H1 (cell line): ENCODE results near the gene BRD4. TPM values are rescaled to one million over a fixed set of nuclear protein-coding genes. Genes with fewer than 3 reads are reported as not detected.

Experiments used
- CTCF ChIA-PET: fragments of 300-600 bp; sonication (Branson Sonifier 250); formaldehyde crosslinking; loops from one replicate; lab custom pipeline; 2021; ENCODE audit not compliant: partially characterized antibody; lab: Charles Lee
- POLR2A ChIA-PET: fragments of 300-600 bp; sonication (Branson Sonifier 250); formaldehyde crosslinking; loops from one replicate; lab custom pipeline; 2021; ENCODE audit warnings: inconsistent platforms; ENCODE audit not compliant: partially characterized antibody; lab: Charles Lee
- DNase-seq, 2 experiments: peaks; one replicate each; pipeline versions ENCODE4 v3.0.0 to v3.0.0-alpha.2; 2010 to 2022; ENCODE audit warnings: low spot score in 2 of 2, low read depth in 1 of 2, mixed read lengths in 1 of 2
- FAIRE-seq: peaks from 2 replicates; lab custom pipeline; 2011; peaks lifted over from hg19 to GRCh38; lab: Jason Lieb, UNC
- H2AFZ ChIP-seq: 2 replicates; pipeline ENCODE4 v1.8.1; 2012; ENCODE audit warnings: low read length, inconsistent platforms
- H2AK5ac ChIP-seq: 2 replicates; pipeline ENCODE4 v1.6.1; 2013; ENCODE audit warnings: low read depth, low read length
- H2BK120ac ChIP-seq: replicated peaks from 2 replicates; pipeline ENCODE3; 2013; ENCODE audit warnings: low read depth, low read length, inconsistent platforms
- H2BK12ac ChIP-seq: 2 replicates; pipeline ENCODE4 v1.6.1; 2013; ENCODE audit warnings: low read depth, low read length
- H2BK15ac ChIP-seq: 2 replicates; pipeline ENCODE4 v1.6.1; 2013; ENCODE audit warnings: low read length
- H2BK20ac ChIP-seq: 2 replicates; pipeline ENCODE4 v1.6.1; 2013; ENCODE audit warnings: low read length
- H2BK5ac ChIP-seq: 2 replicates; pipeline ENCODE4 v1.6.1; 2013; ENCODE audit warnings: low read depth, low read length
- H3K14ac ChIP-seq: 2 replicates; pipeline ENCODE4 v1.6.1; 2013; ENCODE audit warnings: inconsistent platforms; ENCODE audit not compliant: insufficient read length
- H3K18ac ChIP-seq: 2 replicates; pipeline ENCODE4 v1.6.1; 2013; ENCODE audit warnings: low read length; ENCODE audit errors: extremely low read depth
- H3K23ac ChIP-seq: 2 replicates; pipeline ENCODE4 v1.6.1; 2013; ENCODE audit warnings: inconsistent platforms; ENCODE audit not compliant: insufficient read length
- H3K23me2 ChIP-seq: 2 replicates; pipeline ENCODE4 v1.6.1; 2013; ENCODE audit warnings: low read depth, low read length
- H3K27ac ChIP-seq: 2 replicates; pipeline ENCODE4 v1.6.1; 2011; ENCODE audit warnings: low read depth, low read length, inconsistent platforms
- H3K27me3 ChIP-seq, 4 experiments: replicated peaks in 1 of 4; 1 replicate in 1 of 4; 2 replicates in 3 of 4; pipeline versions ENCODE4 v1.6.1 to v1.8.1; 2011 to 2013; ENCODE audit warnings: low read length in 3 of 4, mild to moderate bottlenecking in 3 of 4, inconsistent platforms in 2 of 4, mixed read lengths in 2 of 4, moderate library complexity in 1 of 4; ENCODE audit not compliant: control insufficient read depth in 3 of 4, insufficient read depth in 3 of 4; ENCODE audit errors: extremely low read depth in 1 of 4
- H3K36me3 ChIP-seq, 4 experiments: 2 replicates each; pipeline versions ENCODE4 v1.6.1 to v1.8.1; 2011 to 2013; ENCODE audit warnings: mild to moderate bottlenecking in 4 of 4, low read length in 3 of 4, moderate library complexity in 2 of 4, control low read depth in 1 of 4, inconsistent platforms in 1 of 4; ENCODE audit not compliant: insufficient read depth in 4 of 4, control insufficient read depth in 2 of 4
- H3K4ac ChIP-seq: replicated peaks from 2 replicates; pipeline ENCODE3; 2013; ENCODE audit warnings: low read length, low read depth, mixed read lengths, inconsistent platforms; ENCODE audit not compliant: insufficient read length
- H3K4me1 ChIP-seq, 4 experiments: replicated peaks in 1 of 4; 1 replicate in 1 of 4; 2 replicates in 3 of 4; pipeline versions ENCODE4 v1.6.1 to v1.8.1; 2011 to 2013; ENCODE audit warnings: low read length in 3 of 4, inconsistent platforms in 2 of 4, mixed read lengths in 1 of 4; ENCODE audit not compliant: insufficient read depth in 4 of 4, control insufficient read depth in 3 of 4
- H3K4me2 ChIP-seq, 2 experiments: 2 replicates each; pipeline versions ENCODE4 v1.6.1 to v1.8.1; 2011 to 2013; ENCODE audit warnings: low read depth in 2 of 2, low read length in 2 of 2, control low read depth in 1 of 2, inconsistent platforms in 1 of 2, mild to moderate bottlenecking in 1 of 2; ENCODE audit not compliant: insufficient read depth in 1 of 2
- H3K4me3 ChIP-seq, 4 experiments: fragments of 200-600, 300-600 bp in 1 of 4; sonication (generic), shearing (Covaris generic), sonication (Bioruptor Twin) in 1 of 4; 2 replicates each; pipeline versions ENCODE4 v1.5.1 to v1.8.1; 2011 to 2016; ENCODE audit warnings: low read length in 4 of 4, low read depth in 3 of 4, control low read depth in 2 of 4, inconsistent platforms in 2 of 4, mild to moderate bottlenecking in 2 of 4, mixed read lengths in 1 of 4, moderate library complexity in 1 of 4; ENCODE audit not compliant: insufficient read depth in 2 of 4; ENCODE audit errors: extremely low read depth in 1 of 4
- H3K56ac ChIP-seq: replicated peaks from 2 replicates; pipeline ENCODE3; 2013; ENCODE audit warnings: low read depth, mild to moderate bottlenecking, mixed read lengths, low read length, inconsistent platforms; ENCODE audit not compliant: insufficient read length
- H3K79me1 ChIP-seq: 2 replicates; pipeline ENCODE4 v1.6.1; 2013; ENCODE audit warnings: low read depth, low read length, control low read depth
- H3K79me2 ChIP-seq, 2 experiments: 2 replicates each; pipeline versions ENCODE4 v1.6.1 to v1.8.1; 2012 to 2013; ENCODE audit warnings: low read length in 2 of 2, mild to moderate bottlenecking in 2 of 2, inconsistent platforms in 1 of 2; ENCODE audit not compliant: insufficient read depth in 2 of 2, control insufficient read depth in 1 of 2
- H3K9ac ChIP-seq, 4 experiments: replicated peaks in 1 of 4; 1 replicate in 1 of 4; 2 replicates in 3 of 4; pipeline versions ENCODE4 v1.6.1 to v1.8.1; 2011 to 2013; ENCODE audit warnings: low read depth in 3 of 4, low read length in 3 of 4, control low read depth in 2 of 4, mild to moderate bottlenecking in 2 of 4, moderate library complexity in 2 of 4, inconsistent platforms in 1 of 4; ENCODE audit errors: extremely low read depth in 1 of 4
- H3K9me3 ChIP-seq, 2 experiments: 2 replicates each; pipeline versions ENCODE4 v1.6.1 to v1.8.1; 2012 to 2013; ENCODE audit warnings: mild to moderate bottlenecking in 2 of 2, moderate library complexity in 2 of 2, control low read depth in 1 of 2, inconsistent platforms in 1 of 2, low read depth in 1 of 2, low read length in 1 of 2, mixed read lengths in 1 of 2; ENCODE audit not compliant: insufficient read depth in 2 of 2
- H4K20me1 ChIP-seq, 2 experiments: replicated peaks in 1 of 2; 2 replicates each; pipeline versions ENCODE3 to v1.8.1; 2011 to 2013; ENCODE audit warnings: inconsistent platforms in 2 of 2, low read length in 2 of 2, mild to moderate bottlenecking in 1 of 2; ENCODE audit not compliant: insufficient read depth in 2 of 2, control insufficient read depth in 1 of 2
- H4K5ac ChIP-seq: 2 replicates; pipeline ENCODE4 v1.6.1; 2013; ENCODE audit warnings: low read length, low read depth, mixed read lengths, inconsistent platforms; ENCODE audit not compliant: insufficient read length
- H4K8ac ChIP-seq: 2 replicates; pipeline ENCODE4 v1.8.0; 2013; ENCODE audit warnings: mild to moderate bottlenecking, moderate library complexity, low read length, inconsistent platforms; ENCODE audit not compliant: insufficient read depth; ENCODE audit errors: extremely low read depth
- H4K91ac ChIP-seq: replicated peaks from 2 replicates; pipeline ENCODE3; 2013; ENCODE audit warnings: low read length, mixed read lengths, inconsistent platforms; ENCODE audit not compliant: insufficient read length
- EZH2 ChIP-seq: fragments of 200-600 bp; sonication (generic); IDR thresholded peaks from 2 replicates; pipeline ENCODE4 v1.7.1; 2012; ENCODE audit warnings: low read depth, mild to moderate bottlenecking, moderate library complexity, low read length, inconsistent platforms; ENCODE audit not compliant: severe bottlenecking
- GTF2F1 ChIP-seq: IDR thresholded peaks from 2 replicates; pipeline ENCODE4 v1.6.1; 2012; ENCODE audit warnings: low read depth, low read length, improper control_type of control experiment, borderline replicate concordance
- RFX5 ChIP-seq: IDR thresholded peaks from 2 replicates; pipeline ENCODE4 v1.6.1; 2011; ENCODE audit warnings: low read depth, low read length, improper control_type of control experiment, borderline replicate concordance
- SAP30 ChIP-seq: fragments of 300-600 bp; sonication (generic); IDR thresholded peaks from 2 replicates; pipeline ENCODE4 v1.7.1; 2012; ENCODE audit warnings: low read length, moderate library complexity, mild to moderate bottlenecking, inconsistent platforms; ENCODE audit not compliant: insufficient read depth, insufficient replicate concordance
- SP1 ChIP-seq: IDR thresholded peaks from 2 replicates; pipeline ENCODE4 v1.6.1; 2011; ENCODE audit warnings: low read depth, low read length
- TAF7 ChIP-seq: optimal IDR thresholded peaks from 2 replicates; pipeline ENCODE3; 2011; ENCODE audit warnings: low read depth, mild to moderate bottlenecking, inconsistent platforms, low read length, moderate library complexity, borderline replicate concordance
- YY1 ChIP-seq: IDR thresholded peaks from 2 replicates; pipeline ENCODE4 v1.6.1; 2011; ENCODE audit warnings: low read depth, mild to moderate bottlenecking, low read length
- WGBS, 2 experiments: shearing (Covaris generic) in 1 of 2; methylation state at CpG; one replicate each; pipeline versions ENCODE4 v1.1.6 to v1.1.7; 2013 to 2015; ENCODE audit warnings: low lambda C conversion rate in 2 of 2, mixed read lengths in 2 of 2, inconsistent platforms in 1 of 2, low coverage in 1 of 2, missing lambda C conversion rate in 1 of 2; ENCODE audit not compliant: insufficient replicate concordance in 2 of 2, insufficient coverage in 1 of 2, insufficient read length in 1 of 2; ENCODE audit errors: extremely low coverage in 1 of 2, missing lambda C conversion rate in 1 of 2; 5-methylcytosine and 5-hydroxymethylcytosine counted together
- polyA plus RNA-seq, 7 experiments: library from polyadenylated mRNA; depleted of rRNA in 3 of 7; stranded (reverse) in 5 of 7; unstranded in 2 of 7; fragments of >200 nt in 5 of 7; fragments of 200-250 nt in 2 of 7; gene quantifications; 1 replicate in 5 of 7; 2 replicates in 1 of 7; 4 replicates in 1 of 7; pipeline versions ENCODE4 v1.2.1 to v1.2.3, GENCODE V29; 2011 to 2013; ENCODE audit warnings: missing spikeins in 2 of 7, mixed read lengths in 2 of 7
- total RNA-seq: library from RNA; stranded (reverse); fragmentation: NEBNext Ultra II Directional; extraction: Animal tissue kit (Norgen Biotek cat#: 25700); gene quantifications from 2 replicates; pipeline ENCODE4 v1.2.1, GENCODE V29; 2021
- TF ChIP-seq, protein P1 (sequence below): IDR thresholded peaks from 2 replicates; pipeline ENCODE4 v1.6.1; 2012; ENCODE audit warnings: inconsistent platforms

BRD4 gene
- total and polyA plus RNA-seq, 2 of the 8 experiments (the other 6 are each of a cell fraction or from before 2014, with no cell fraction given), result 14.1 to 146 TPM

DNA sequence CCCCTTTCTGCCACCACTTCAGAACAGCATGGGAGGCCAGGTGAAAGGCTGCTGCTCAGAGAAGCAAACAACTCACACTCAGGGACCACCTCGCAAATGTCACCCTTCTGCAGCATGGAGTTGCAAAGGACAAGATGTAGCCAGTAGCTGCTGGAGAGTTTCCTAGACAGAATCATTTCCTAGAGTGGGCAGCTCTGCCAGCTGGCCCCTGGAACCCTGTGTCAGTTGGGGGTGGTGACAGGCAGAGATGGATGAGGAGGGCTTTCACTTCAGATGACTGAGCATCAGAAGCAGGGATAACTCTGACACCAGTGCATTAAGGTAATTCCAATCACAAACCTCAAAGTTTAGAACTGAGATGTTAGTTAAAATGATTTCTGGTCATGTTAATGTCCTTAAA, 65.7 kb downstream of the BRD4 start:
- Histone ChIP-seq H2BK120ac (no peak overlapping the region), H3K4me3 (no peak overlapping the region), H2BK12ac (no peak overlapping the region), H3K9ac (no peak overlapping the region), H3K23ac (no peak overlapping the region), H3K79me2 (peaks cover 3 to 72% of the 10 kb centered on the region in 2 experiments; a peak in 2 of 4 replicates), H2BK5ac (peak overlapping the region; percentile 2; the same call in 1 of the 2 replicates), H3K18ac (no peak overlapping the region), H4K91ac (no peak overlapping the region), H2BK15ac (no peak overlapping the region), H3K27me3 (no peaks in the 10 kb centered on the region), H3K79me1 (peaks cover 17% of the 10 kb centered on the region), H3K4me1 (no peaks in the 10 kb centered on the region), H2BK20ac (no peak overlapping the region), H3K27ac (no peak overlapping the region), H3K4ac (no peak overlapping the region), H3K9me3 (no peaks in the 10 kb centered on the region), H4K5ac (no peak overlapping the region), H3K4me2 (no peak overlapping the region), H4K8ac (no peak overlapping the region), H3K23me2 (no peaks in the 10 kb centered on the region), H3K14ac (no peak overlapping the region), H2AFZ (no peak overlapping the region), H4K20me1 (peaks cover 35 to 60% of the 10 kb centered on the region in 2 experiments), H2AK5ac (no peak overlapping the region), H3K36me3 (peaks cover 36 to 79% (median 65%) of the 10 kb centered on the region in 4 experiments), H3K56ac (no peak overlapping the region)
- POLR2A ChIA-PET, result interaction anchor here (0.8 to 1.5 kb wide), 2 partner anchors 8 to 86 kb away, joined by 3 read pairs; no protein-coding TSS in a partner anchor
- 100% methylated on average over 1 of the region's 1 CpG; no CpG with 5 or more reads in 1 of the 2 experiments for WGBS, 2 experiments
- FAIRE-seq, result no peak
- CTCF ChIA-PET, result interaction anchor here (4.3 kb wide), 1 partner anchor 14 kb away, joined by 26 read pairs; no protein-coding TSS in a partner anchor
- DNase-seq, result no peak
- TF ChIP-seq, protein P1, sequence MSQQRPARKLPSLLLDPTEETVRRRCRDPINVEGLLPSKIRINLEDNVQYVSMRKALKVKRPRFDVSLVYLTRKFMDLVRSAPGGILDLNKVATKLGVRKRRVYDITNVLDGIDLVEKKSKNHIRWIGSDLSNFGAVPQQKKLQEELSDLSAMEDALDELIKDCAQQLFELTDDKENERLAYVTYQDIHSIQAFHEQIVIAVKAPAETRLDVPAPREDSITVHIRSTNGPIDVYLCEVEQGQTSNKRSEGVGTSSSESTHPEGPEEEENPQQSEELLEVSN, result no peak
- no peak for TF ChIP-seq SAP30
- TF ChIP-seq RFX5, result no peak
- TF ChIP-seq SP1, result no peak
- no peak for TF ChIP-seq GTF2F1
- no peak for TF ChIP-seq EZH2
- TF ChIP-seq YY1, result no peak
- no peak for TF ChIP-seq TAF7
